BE2C (cell line): Measurements from ENCODE around the gene TTC23L.

Experiments
- DNase-seq: peaks from one replicate; pipeline ENCODE4 v3.0.0-alpha.2; 2020
- H3K27me3 ChIP-seq: fragments of 250-450 bp; sonication (Bioruptor Pico); 2 replicates; pipeline ENCODE4 v1.5.1; 2020; ENCODE audit warnings: mild to moderate bottlenecking
- H3K36me3 ChIP-seq: fragments of 250-450 bp; sonication (Bioruptor Pico); 2 replicates; pipeline ENCODE4 v1.5.1; 2020; ENCODE audit warnings: mild to moderate bottlenecking
- H3K4me1 ChIP-seq: fragments of 250-450 bp; sonication (Bioruptor Pico); 2 replicates; pipeline ENCODE4 v1.5.1; 2020
- H3K4me3 ChIP-seq: 2 replicates; pipeline ENCODE4 v1.5.1; 2011; ENCODE audit warnings: low read depth, low read length
- H3K9me3 ChIP-seq: fragments of 250-450 bp; sonication (Bioruptor Pico); 2 replicates; pipeline ENCODE4 v1.5.1; 2020
- CTCF ChIP-seq: IDR thresholded peaks from 2 replicates; pipeline ENCODE4 v1.5.1; 2012; ENCODE audit warnings: mild to moderate bottlenecking, low read depth, low read length

Gene TTC23L

GRCh38 chr5:34834794-34835089, 4.2 kb upstream of the TTC23L start:
- Histone ChIP-seq H3K9me3 (no peaks in the 10 kb centered on the region), H3K27me3 (peaks cover 5% of the 10 kb centered on the region), H3K4me1 (no peaks in the 10 kb centered on the region), H3K36me3 (no peaks in the 10 kb centered on the region), H3K4me3 (no peak overlapping the region)
- no peak for DNase-seq
- no peak for TF ChIP-seq CTCF

- no peak for DNase-seq
- H3K9me3 ChIP-seq: no peaks in the 10 kb centered on the region
- peaks cover 13% of the 10 kb centered on the region; the same call in 1 of the 2 replicates for H3K27me3 ChIP-seq
- H3K4me3 ChIP-seq: no peak overlapping the region
- no peaks in the 10 kb centered on the region for H3K36me3 ChIP-seq
- no peaks in the 10 kb centered on the region for H3K4me1 ChIP-seq
- TF ChIP-seq CTCF: no peak
These were observed 3.3 kb upstream of the TTC23L start for GRCh38 chr5:34835664-34836063.

- no peaks in the 10 kb centered on the region for H3K36me3 ChIP-seq
These were observed 2.9 kb downstream of the TTC23L start for GRCh38 chr5:34841816-34842215.

GRCh38 chr5:34842554-34842953, 3.6 kb downstream of the TTC23L start:
- TF ChIP-seq CTCF: no peak
- H3K4me1 ChIP-seq: no peaks in the 10 kb centered on the region
- no peaks in the 10 kb centered on the region for H3K36me3 ChIP-seq
- no peak for DNase-seq
- no peak overlapping the region for H3K4me3 ChIP-seq
- no peaks in the 10 kb centered on the region for H3K9me3 ChIP-seq
- H3K27me3 ChIP-seq: peaks cover 30% of the 10 kb centered on the region

More at GRCh38 chr5:34841816-34842215, 2.9 kb downstream of the TTC23L start:
- H3K4me3 ChIP-seq: no peak overlapping the region
- peaks cover 30% of the 10 kb centered on the region for H3K27me3 ChIP-seq
- DNase-seq: no peak
- no peaks in the 10 kb centered on the region for H3K9me3 ChIP-seq
- H3K4me1 ChIP-seq: no peaks in the 10 kb centered on the region
- TF ChIP-seq CTCF: no peak

- Histone ChIP-seq H3K36me3 (no peaks in the 10 kb centered on the region), H3K27me3 (peaks cover 33% of the 10 kb centered on the region), H3K9me3 (no peaks in the 10 kb centered on the region), H3K4me1 (no peaks in the 10 kb centered on the region), H3K4me3 (no peak overlapping the region)
- no peak for DNase-seq
- no peak for TF ChIP-seq CTCF
These were observed 4.5 kb downstream of the TTC23L start for GRCh38 chr5:34843497-34843896.

- Histone ChIP-seq H3K9me3 (no peaks in the 10 kb centered on the region), H3K4me3 (no peak overlapping the region), H3K36me3 (no peaks in the 10 kb centered on the region), H3K4me1 (no peaks in the 10 kb centered on the region), H3K27me3 (peaks cover 35% of the 10 kb centered on the region)
- DNase-seq: no peak
- no peak for TF ChIP-seq CTCF
These were observed 5.1 kb downstream of the TTC23L start for GRCh38 chr5:34844106-34844505.
